KG1 (cell line): ENCODE results near the gene NLN.

Experiments used
- DNase-seq: peaks from one replicate; lab custom pipeline; 2025; lab: John Stamatoyannopoulos, UW

NLN gene

GRCh38 chr5:65873181-65873750 lies 151.3 kb downstream of the NLN start:
- DNase-seq: no peak

- DNase-seq: no peak
Measured at GRCh38 chr5:65874241-65874640, 152.2 kb downstream of the NLN start.

- DNase-seq: no peak
Measured at GRCh38 chr5:65876496-65876895, 154.5 kb downstream of the NLN start.

GRCh38 chr5:65876970-65877369 lies 155.0 kb downstream of the NLN start:
- no peak for DNase-seq
